Measurements from ENCODE around the gene RBM38. TPM values are rescaled to one million over a fixed set of nuclear protein-coding genes. Genes with fewer than 3 reads are reported as not detected.

The RBM38 gene
- polyA plus RNA-seq, 12 donors = 38.3 to 92.5 (median 54.2) TPM; not detected in 1

GRCh38 chr20:57388953-57389694, 2.1 kb upstream of the RBM38 start:
- DNase-seq = peak; percentile 48

DNA sequence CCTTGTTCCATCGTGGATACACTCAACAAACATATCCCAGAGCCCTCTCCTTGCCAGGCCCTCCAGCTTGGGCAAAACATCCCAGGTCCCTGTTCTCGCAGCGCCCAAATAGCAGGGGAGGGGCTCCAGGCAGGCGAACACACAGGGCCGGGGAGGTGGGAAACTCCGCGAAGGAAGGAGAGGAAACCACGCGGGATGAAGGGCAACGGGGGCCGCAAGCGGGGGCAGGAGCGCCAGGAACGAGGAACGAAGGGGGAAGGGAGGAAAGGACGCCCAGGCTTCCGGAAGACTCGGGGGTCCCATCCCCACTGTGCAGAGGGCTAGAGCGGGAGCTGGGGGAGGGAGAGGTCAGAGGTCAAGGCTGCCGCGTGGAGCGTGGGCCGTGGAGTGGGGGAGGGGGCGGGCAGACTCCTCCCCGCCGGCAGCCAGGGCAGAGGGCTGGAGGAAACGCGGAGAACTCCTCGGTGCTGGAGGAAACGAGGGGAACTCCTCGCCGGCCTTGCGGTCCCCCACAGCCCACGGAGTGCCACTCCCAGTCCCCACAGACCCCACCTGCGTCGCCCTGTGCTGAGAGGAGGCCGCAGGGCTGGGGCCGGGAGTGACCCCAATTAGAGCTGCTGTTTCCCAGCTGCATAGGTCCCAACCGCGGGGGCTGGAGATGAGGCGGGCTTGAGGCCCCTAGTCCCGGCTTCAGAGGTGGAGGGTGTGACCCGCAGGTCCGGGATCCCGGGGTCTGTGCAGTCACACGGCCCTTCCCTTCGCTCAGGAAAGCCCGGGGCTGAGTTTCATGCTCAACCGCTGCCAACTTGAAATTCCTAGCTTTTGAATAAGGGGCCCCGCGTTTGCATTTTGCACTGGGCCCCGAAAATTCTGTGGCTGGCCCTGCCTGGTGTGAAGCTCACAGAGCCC, 1.2 kb upstream of the RBM38 start:
- DNase-seq = no peak

GRCh38 chr20:57391439-57392301, 474 bp downstream of the RBM38 start:
- DNase-seq = no peak

DNA sequence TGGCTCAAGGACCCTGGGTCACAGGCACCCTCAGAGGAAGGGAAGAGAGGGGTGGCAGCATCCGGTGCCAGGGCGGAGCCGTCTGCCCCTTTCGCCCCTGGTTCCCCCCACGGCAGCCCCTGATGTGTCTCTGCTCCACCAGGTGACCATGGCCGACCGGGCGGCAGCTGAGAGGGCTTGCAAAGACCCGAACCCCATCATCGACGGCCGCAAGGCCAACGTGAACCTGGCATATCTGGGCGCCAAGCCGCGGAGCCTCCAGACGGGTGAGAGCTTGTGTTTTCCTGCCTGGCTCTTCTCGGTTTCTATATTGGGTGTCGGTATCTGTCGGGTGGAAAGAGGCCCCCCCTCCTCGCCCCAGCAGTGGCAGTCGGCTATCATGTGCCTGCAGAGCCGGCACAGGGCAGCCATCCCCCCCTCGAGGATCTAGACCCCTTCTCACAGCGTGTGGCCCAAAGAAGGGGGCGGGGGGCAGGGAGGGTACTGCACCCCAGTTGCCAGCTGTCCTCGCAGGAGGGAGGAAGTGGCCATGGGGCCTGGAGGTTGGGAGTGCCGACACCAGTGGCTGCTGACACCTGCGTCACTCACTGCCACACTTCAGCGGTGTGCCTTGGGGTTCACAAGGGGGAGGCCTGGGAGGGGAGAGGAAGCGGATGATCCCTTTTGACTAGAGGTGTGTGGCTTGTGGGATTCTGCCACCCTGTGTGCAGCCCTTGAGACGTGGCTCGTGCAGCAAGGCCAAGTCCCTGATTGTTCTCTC, 1.5 kb downstream of the RBM38 start:
- DNase-seq = no peak

- no peak for DNase-seq
These were observed 2.3 kb downstream of the RBM38 start for GRCh38 chr20:57393321-57394120.

- no peak for DNase-seq
These were observed 3.2 kb downstream of the RBM38 start for GRCh38 chr20:57394121-57395082.

DNA sequence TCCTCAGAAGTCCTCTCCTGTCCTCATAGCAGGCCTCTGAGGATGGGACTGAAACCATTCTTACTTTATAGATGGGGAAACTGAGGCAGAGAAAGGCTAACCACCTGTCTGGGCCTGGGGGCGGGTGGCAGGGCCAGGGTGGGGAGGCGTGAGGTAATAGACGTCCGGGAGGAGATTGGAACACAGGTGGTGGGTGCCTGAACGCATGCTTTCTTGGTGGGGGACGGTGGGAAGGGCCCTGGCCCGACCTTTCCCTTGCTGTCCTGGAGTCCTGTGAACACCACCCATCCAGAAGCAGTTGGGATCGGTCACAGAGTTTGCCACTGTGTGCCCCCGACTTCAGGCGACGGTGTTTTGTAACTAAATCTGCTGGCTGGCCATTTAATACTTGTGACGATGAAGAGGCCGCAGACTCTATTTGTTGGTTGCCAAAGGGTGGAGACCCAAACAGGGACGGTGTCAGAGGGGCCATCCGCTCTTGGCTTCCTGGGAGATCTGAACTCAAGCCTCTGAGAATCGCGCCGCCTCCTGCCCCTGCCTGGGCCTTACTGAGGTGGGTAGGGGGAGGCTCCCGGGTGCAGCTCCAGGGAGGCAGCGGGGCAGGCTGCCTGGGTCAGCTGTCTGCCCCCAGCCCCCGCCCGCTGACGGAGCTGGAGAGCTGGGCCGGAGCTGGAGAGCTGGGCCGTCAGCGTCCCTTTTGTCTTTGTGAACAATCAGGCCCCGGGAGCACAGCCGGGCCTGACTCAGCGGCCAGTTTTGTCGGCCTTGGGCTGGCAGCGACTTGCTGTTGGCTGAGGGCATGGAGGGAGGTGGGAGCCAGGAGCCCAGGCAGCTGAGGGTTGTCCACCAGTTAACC, 4.1 kb downstream of the RBM38 start:
- DNase-seq = no peak

DNA sequence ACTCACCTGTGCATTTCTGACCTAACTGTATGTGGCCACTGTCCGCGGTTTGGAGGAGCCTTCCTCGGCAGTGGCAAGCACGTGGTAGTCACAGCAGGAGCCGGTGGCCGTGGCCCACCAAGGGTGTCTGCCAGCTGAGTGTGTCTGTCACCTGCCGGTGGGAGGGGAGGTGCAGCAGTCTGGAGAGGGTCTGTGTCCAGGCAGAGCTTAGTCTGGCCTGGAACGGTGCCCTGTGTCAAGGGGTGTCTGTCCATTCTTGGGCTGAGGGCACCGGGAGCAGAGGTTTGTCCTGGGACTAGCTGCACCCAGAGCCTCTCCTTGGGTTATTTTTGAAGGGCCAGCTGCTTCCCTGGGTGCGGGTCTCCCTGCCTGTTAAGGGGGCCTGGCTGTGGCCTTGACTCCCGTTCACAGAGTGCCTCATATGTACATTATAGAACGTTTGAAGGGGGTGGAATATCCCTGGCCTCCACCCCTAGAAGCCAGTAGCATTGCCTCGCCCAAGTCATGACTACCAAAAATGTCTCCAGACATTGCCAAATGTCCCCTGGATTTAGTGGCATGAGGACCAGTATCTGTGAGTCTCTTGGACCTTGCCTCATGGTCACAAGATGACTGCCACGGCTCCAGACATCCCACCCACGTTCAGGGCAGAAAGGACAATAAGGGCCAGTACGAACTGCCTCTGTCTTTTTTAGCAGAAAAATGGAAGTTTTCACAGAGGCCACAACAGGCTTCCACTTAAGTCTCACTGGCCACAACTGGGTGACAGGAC, 5.2 kb downstream of the RBM38 start:
- no peak for DNase-seq

- no peak for DNase-seq
These were observed 5.9 kb downstream of the RBM38 start for GRCh38 chr20:57396984-57397692.

DNA sequence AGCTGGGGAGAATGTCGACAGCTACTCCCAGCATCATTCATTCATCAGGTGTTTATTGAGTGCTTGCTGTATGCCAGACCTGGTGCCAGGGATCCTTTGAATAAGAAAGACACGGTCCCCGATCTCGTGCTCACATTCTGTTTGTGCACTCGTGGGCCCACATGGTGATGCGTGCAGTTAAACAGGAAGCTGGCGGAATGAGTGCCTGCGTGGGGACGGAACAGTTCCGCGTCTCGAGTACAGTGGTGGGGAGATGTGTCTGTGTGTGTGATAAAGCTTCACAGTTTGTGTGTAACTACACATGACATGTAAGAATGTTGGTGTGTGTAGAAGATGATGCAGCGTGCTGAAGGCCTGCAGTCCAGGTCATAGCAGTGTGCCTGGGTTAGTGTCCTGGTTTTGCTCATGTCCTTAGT, 6.5 kb downstream of the RBM38 start:
- no peak for DNase-seq

DNA sequence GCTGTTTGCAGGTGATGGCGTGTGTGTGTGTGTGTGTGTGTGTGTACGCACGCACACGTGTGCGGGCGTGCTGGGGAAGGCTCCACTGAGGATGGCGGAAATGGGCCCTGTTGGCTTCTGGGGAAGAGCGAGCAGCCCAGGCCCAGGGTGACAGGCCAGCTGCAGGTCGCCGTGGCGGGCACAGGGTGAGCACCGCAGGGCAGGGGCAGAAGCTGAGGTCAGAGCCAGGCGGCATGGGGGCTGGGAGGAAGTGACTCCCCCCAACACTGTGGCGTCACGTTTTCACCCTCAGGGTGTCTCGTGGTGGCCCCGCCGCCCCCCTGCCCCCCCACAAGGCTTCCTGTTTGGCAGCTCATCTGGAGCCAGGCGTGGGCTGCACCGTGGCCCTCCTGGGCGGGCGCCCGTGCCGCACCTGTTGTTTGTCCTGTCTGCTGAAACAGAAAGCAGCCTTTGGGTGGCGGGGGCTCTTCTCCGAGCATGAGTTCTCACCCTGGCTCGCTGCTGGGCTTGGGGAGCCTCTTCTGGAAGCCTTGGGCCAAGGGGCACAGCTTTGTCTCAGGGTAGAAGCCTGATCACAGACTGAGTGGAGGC, 7.1 kb downstream of the RBM38 start:
- no peak for DNase-seq

- no peak for DNase-seq
These were observed 7.8 kb downstream of the RBM38 start for GRCh38 chr20:57398901-57399535.

DNA sequence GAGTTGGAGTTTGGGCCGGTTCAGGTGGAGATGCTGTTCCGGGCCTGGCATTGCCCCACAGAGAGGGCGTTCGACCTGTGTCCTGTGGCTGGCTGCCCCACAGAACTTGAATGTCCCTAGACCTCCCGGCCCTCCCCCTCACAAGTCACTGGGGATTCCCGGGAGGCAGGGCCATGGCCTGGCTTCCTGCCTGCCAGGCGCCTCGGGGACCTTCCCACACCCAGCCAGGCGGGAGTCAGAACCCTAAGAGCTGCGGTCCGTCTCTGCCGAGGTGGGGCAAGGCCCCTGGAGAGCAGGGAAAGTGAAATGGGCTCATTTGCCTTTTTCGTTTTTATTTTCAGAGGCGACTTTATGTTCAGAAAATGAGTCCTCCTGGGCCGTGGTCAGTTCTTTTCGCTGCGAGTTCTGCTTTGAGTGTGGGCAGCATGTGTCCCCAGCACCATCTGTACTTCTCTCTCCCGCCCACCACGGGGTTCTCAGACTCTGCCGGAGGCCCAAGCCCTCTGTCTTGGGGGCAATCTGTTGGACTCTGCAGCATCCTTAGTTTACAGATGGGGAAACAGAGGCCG, 8.5 kb downstream of the RBM38 start:
- no peak for DNase-seq

GRCh38 chr20:57400231-57400701, 9.1 kb downstream of the RBM38 start:
- no peak for DNase-seq
